Type B pancreatic cell (in vitro differentiated cells): Measurements from ENCODE around the gene MGMT. TPM values are rescaled to one million over a fixed set of nuclear protein-coding genes. Genes with fewer than 3 reads are reported as not detected.
"Not testable (repeated sequence)": the region's sequence is repeated elsewhere in the genome, so short reads cannot be mapped to it uniquely, and the experiment has no call there.

ENCODE experiments used
- DNase-seq: peaks from one replicate; pipeline ENCODE4 v3.0.0; 2021; ENCODE audit warnings: mixed read lengths; ENCODE audit not compliant: unreplicated experiment; ENCODE audit errors: extremely low spot score
- H3K27ac Mint-ChIP-seq: 2 replicates; pipeline ENCODE4 v1.8.0; 2021; ENCODE audit warnings: mild to moderate bottlenecking, mixed read lengths
- H3K27me3 Mint-ChIP-seq: 2 replicates; pipeline ENCODE4 v1.8.0; 2021; ENCODE audit warnings: mixed read lengths
- H3K36me3 Mint-ChIP-seq: 2 replicates; pipeline ENCODE4 v1.8.0; 2021; ENCODE audit warnings: mixed read lengths
- H3K4me1 Mint-ChIP-seq: one replicate; pipeline ENCODE4 v1.8.0; 2021; ENCODE audit warnings: mixed read lengths; ENCODE audit not compliant: unreplicated experiment
- H3K4me3 Mint-ChIP-seq: 2 replicates; pipeline ENCODE4 v1.8.0; 2021; ENCODE audit warnings: mild to moderate bottlenecking, mixed read lengths
- H3K9me3 Mint-ChIP-seq: 2 replicates; pipeline ENCODE4 v1.8.0; 2021; ENCODE audit warnings: mixed read lengths
- total RNA-seq: library from RNA; stranded (reverse); gene quantifications from 2 replicates; pipeline ENCODE4 v1.2.1, GENCODE V29; 2021; ENCODE audit warnings: low replicate concordance
- TF ChIP-seq, protein P1 (sequence below): fragments of 200-600 bp; sonication (generic); conservative IDR thresholded peaks from 2 replicates; pipeline ENCODE4 v1.5.0; 2021; ENCODE audit warnings: antibody characterized with exemption, mild to moderate bottlenecking

The MGMT gene
- total RNA-seq, 1 donor from 2014 or later = 18.8 TPM

DNA sequence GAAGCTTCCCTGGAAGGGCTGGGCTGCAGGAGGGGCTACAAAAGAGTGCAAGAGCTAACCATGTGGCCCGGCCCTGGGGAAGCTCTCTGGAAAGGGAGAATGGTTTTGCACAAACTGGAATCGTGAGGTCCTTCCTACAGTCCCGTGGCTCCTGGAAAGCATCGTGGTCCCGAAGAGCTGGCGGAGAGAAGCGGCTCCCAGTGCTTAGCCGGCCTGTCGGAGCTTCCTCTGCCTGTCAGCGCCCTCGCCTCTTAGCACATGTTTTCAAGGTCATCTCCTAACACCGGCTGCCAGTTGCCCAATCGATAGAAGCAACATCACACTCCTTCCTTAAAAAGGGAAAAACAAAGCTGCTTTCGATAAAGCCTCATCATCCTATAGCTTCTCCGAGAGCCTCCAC, 42.1 kb upstream of the MGMT start:
- H3K36me3 Mint-ChIP-seq = no peaks in the 10 kb centered on the region
- TF ChIP-seq, protein P1, sequence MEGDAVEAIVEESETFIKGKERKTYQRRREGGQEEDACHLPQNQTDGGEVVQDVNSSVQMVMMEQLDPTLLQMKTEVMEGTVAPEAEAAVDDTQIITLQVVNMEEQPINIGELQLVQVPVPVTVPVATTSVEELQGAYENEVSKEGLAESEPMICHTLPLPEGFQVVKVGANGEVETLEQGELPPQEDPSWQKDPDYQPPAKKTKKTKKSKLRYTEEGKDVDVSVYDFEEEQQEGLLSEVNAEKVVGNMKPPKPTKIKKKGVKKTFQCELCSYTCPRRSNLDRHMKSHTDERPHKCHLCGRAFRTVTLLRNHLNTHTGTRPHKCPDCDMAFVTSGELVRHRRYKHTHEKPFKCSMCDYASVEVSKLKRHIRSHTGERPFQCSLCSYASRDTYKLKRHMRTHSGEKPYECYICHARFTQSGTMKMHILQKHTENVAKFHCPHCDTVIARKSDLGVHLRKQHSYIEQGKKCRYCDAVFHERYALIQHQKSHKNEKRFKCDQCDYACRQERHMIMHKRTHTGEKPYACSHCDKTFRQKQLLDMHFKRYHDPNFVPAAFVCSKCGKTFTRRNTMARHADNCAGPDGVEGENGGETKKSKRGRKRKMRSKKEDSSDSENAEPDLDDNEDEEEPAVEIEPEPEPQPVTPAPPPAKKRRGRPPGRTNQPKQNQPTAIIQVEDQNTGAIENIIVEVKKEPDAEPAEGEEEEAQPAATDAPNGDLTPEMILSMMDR = no peak
- no peak overlapping the region for H3K27ac Mint-ChIP-seq
- H3K4me3 Mint-ChIP-seq = no peak overlapping the region
- H3K27me3 Mint-ChIP-seq = peaks cover 3% of the 10 kb centered on the region
- no peaks in the 10 kb centered on the region for H3K9me3 Mint-ChIP-seq
- DNase-seq = no peak
- H3K4me1 Mint-ChIP-seq = no peaks in the 10 kb centered on the region

DNA sequence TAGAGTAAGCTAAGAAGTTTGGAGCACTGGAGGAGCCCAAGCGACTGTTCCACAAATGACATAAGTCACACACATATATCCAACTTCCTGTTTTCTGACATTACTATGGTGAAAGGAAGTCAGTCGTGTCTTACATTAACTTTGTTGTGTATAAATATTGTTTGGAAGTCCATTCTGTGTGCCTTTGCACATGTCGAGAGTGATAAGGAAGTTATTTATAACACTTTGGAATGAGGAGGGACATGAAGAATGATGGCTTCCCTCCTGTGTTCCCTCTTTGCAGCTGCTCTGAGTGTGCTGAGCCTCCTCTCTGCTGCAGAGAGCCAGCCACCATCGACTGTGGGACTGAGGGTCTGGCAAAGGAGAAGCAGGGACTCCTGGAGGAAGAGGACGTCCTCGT, 40.4 kb upstream of the MGMT start:
- Mint-ChIP-seq H3K36me3 (no peaks in the 10 kb centered on the region), H3K4me1 (no peaks in the 10 kb centered on the region), H3K27me3 (peaks cover 3% of the 10 kb centered on the region)

GRCh38 chr10:129433266-129433665, 33.8 kb upstream of the MGMT start:
- no peak overlapping the region for H3K4me3 Mint-ChIP-seq
- H3K9me3 Mint-ChIP-seq = no peaks in the 10 kb centered on the region
- H3K27me3 Mint-ChIP-seq = no peaks in the 10 kb centered on the region
- H3K36me3 Mint-ChIP-seq = no peaks in the 10 kb centered on the region
- TF ChIP-seq, protein P1 = no peak
- H3K4me1 Mint-ChIP-seq = no peaks in the 10 kb centered on the region
- no peak for DNase-seq
- no peak overlapping the region for H3K27ac Mint-ChIP-seq

More for the DNA sequence above, 40.4 kb upstream of the MGMT start:
- Mint-ChIP-seq H3K9me3 (no peaks in the 10 kb centered on the region), H3K27ac (no peak overlapping the region), H3K4me3 (no peak overlapping the region)
- TF ChIP-seq, protein P1 = no peak
- DNase-seq = no peak

- H3K4me3 Mint-ChIP-seq, DNase-seq, H3K9me3 Mint-ChIP-seq, H3K36me3 Mint-ChIP-seq, H3K27me3 Mint-ChIP-seq, H3K27ac Mint-ChIP-seq, H3K4me1 Mint-ChIP-seq: not testable (repeated sequence)
Observed at GRCh38 chr10:129435724-129436123, 31.3 kb upstream of the MGMT start.

DNA sequence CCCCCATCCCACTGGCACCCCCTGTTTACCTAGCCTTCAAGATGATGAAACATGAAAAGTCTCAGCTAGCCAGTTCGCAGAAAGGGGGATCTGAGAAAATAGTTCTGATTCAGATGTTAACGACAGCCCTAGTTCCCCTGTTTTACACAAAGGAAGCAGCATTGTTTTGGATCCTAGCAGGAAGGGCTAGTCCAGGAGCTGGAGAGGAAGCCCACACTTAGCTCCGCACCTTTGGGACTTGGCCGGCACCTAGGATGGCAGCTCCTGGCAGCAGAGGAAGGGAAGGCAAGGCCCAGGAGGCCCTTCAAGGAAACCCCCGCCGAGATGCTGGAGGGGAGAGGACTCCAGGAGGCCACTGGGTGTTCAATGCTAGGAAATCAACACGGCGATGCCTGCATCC, 29.0 kb upstream of the MGMT start:
- no peak overlapping the region for H3K27ac Mint-ChIP-seq
- H3K27me3 Mint-ChIP-seq = peaks cover 13% of the 10 kb centered on the region
- H3K4me1 Mint-ChIP-seq = no peaks in the 10 kb centered on the region
- H3K4me3 Mint-ChIP-seq = no peak overlapping the region
- H3K9me3 Mint-ChIP-seq = peaks cover 2% of the 10 kb centered on the region
- no peak for DNase-seq
- no peaks in the 10 kb centered on the region for H3K36me3 Mint-ChIP-seq
- TF ChIP-seq, protein P1 = no peak

DNA sequence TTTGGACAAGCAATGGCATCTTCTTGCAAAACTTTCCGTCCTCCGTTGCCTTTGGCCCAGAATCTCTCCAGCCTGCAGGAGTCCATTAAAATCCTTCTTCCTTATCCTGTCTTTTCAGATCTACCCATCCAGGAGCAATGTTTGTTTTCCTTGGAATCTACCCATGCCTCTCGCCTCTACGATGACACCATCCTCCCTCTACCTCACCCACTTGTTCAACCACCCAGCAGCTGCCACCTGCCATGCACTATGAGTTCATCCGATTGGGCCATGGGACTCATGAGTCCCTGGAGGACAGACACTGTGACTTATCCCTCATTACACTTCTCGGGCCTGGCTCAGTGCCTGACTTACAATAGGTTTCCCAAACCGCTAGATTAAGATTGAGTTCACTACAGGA, 26.8 kb upstream of the MGMT start:
- no peak overlapping the region for H3K4me3 Mint-ChIP-seq
- H3K9me3 Mint-ChIP-seq = peaks cover 4% of the 10 kb centered on the region
- no peaks in the 10 kb centered on the region for H3K36me3 Mint-ChIP-seq
- no peaks in the 10 kb centered on the region for H3K4me1 Mint-ChIP-seq
- H3K27ac Mint-ChIP-seq = no peak overlapping the region
- H3K27me3 Mint-ChIP-seq = peaks cover 15% of the 10 kb centered on the region
- no peak for DNase-seq
- TF ChIP-seq, protein P1 = no peak
